Measurements from ENCODE around the gene VDR.

- TF ChIP-seq ZNF70 (CRISPR knock-in tag; IDR thresholded peaks at IDR 0.05): no peak
- TF ChIP-seq CSDC2 (CRISPR knock-in tag; IDR thresholded peaks at IDR 0.05): no peak
Observed at GRCh38 chr12:47804171-47804570, 100.6 kb downstream of the VDR start.
